HG03196 (cell line): Measurements from ENCODE around the gene DNAJC3.
"Not testable (repeated sequence)": the region's sequence is repeated elsewhere in the genome, so short reads cannot be mapped to it uniquely, and the experiment has no call there.

ENCODE experiments used
- ATAC-seq: cut with Tn5 transposase; IDR thresholded peaks from one replicate; pipeline ENCODE4 v1.9.1; 2021; ENCODE audit not compliant: unreplicated experiment

DNAJC3 gene

DNA sequence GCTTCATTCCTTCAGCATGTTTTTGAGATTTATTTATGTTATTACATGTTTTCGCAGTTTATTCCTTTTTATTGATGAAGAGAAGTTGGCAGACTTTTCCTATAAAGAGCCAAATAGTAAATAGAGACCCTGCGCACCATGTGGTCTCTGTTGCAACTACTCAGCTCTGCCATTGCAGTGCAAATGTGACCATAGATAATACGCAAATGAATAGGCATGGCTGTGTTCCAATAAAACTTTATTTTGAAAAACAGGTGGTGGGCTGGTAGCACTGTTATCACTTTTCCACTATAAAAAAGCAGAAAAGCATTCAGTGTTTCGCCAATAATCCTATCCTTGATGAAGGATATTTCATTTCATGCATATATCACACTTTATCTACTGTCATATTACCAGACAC lies 95.0 kb downstream of the DNAJC3 start:
- no peak for ATAC-seq

DNA sequence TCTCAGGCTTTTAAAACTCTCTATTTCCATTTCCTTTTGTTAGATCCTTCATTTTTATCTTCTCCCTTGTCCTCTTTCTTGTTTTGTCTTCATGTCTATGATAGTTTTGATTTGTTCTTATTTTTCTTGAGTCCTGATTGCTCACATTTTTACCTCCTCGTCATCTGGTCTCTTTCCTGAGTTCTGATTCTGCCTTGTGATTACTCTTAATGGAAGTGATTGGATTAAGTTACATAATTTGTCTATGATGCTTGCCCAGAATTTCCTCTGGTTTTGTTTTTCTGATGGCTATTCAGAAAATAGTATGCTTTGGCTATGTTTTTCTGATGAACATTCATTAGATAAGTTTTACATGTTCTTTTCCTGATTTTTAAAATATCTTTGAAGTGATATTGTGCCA lies 102.6 kb downstream of the DNAJC3 start:
- ATAC-seq = no peak

DNA sequence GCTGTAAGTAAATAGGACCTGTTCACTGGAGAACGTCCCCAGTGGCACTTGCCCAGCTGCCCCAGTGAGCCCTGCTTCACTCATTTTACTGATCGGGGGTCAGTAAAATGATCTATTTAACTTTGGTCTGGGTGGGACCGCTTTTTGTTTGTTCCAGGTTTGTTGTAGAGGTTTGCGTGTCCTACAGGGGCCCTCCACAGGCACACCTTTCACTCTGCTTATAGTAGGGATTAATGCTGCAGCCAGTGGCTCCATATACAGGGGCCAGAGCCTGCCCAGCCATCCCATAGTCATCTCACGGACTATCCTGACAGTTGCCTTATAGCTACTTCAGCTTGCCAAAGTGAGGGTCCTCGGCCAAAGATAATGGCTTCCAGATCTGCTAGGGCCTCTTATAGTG lies 104.1 kb downstream of the DNAJC3 start:
- no peak for ATAC-seq

DNA sequence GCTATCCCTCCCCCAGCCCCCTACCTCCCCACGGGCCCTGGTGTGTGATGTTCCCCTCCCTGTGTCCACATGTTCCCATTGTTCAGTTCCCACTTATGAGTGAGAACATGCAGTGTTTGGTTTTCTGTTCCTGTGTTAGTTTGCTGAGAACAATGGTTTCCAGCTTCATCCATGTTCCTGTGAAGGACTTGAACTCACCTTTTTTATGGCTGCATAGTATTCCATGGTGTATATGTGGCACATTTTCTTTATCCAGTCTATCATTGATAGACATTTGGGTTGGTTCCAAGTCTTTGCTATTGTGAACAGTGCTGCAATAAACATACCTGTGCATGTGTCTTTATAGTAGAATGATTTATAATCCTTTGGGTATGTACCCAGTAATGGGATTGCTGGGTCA lies 105.0 kb downstream of the DNAJC3 start:
- ATAC-seq = not testable (repeated sequence)

DNA sequence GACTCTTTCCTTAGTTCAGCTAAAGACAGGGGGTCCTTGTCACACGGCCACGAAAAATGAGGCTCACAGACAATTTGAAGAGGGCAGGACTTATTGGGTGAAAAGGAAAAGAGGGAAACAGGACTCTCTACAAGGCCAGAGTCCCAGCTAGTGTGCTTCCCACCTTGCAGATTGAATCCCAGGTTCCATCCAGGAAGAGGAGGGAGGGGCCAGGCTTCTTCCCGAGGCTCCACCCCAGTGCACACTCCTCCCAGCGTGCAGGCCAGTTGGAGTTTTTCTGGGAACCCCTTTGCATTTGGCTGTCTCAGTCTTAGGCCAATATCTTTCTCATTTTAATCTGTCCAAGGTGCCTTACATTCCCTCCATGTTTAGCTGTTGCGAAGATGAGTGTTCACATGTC lies 106.8 kb downstream of the DNAJC3 start:
- ATAC-seq = no peak

DNA sequence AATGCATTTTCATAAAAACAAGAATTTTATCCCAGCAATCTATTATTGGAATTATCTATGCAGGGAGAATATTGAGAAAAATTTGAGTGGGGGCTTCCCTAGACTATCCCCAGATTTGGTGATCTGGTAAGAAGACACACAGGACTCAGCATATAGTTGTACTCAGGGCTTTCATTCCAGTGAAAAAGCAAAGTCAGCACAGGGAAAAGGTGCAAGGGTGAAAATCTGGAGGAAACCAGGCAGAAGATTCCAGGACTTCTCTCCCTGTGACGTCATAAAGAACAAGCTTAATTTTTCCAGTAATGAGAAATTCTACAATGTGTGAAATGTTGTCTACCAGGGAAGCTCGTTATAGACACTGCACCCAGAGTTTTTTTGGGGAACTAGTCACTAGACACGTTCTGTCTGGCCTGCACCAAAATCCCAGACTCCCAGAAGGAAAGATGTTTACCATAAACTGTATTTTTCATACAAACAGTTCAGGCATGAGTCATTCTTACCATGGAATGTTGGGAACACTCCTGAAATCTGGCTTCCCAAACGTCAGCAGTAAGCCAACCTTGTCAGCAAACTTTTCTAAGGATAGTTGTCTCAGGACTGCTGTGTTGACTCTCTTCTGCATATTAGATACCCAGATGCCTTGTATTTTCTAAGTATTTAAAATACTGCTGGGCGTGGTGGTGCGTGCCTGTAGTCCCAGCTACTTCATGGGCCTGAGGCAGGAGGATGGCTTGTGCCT lies 107.4 kb downstream of the DNAJC3 start:
- ATAC-seq = no peak

DNA sequence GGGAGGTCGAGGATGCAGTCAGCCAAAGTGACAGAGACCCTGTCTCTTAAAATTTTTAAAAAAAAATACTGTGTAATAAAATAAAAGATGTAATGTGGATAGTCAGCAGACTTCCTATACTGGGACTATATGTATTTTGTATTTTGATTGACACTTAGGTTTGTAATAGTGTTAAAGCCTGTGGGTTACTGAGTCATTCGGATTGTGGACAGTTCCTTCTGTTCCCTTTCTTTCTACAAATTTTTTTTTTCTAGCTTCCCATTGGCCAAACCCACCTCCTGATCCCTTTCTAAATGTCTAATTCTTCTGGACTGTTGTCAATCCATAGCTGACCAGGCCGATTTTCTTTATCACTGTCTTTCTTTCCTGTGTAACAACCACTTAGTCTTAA lies 108.0 kb downstream of the DNAJC3 start:
- no peak for ATAC-seq

DNA sequence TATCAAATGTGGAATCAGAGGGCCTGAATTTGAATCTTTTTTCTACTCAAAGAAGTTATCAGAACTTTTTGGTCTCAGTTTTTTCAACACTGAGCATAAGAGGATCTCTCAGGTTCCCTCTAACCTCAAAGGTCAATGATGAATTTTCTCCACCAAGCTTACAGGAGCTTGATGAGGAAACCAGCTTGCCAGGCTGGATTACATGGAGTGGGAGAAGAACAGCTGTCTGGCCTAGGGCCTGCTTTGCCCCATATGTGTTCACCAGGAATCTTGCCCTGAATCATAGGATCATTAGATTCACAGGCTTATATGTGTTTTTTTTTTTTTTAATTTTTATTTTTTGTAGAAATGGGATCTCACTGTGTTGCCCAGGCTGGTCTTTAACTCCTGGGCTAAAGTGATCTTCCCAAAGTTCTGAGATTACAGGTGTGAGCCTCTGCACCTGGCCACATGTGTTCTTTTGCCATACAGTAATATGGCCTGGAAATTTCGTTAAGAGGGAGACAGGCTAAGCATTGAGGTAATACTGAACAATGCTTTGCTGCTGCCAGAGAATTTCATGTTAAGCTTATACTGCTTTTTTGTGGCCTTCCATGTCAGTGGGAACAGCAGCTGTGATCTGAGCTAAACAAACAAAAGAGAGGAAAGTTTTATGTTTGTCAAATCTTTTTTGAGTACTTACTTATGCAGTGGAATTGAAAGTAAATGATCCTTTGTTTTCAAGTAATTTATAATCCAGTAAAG lies 110.6 kb downstream of the DNAJC3 start:
- ATAC-seq = no peak

DNA sequence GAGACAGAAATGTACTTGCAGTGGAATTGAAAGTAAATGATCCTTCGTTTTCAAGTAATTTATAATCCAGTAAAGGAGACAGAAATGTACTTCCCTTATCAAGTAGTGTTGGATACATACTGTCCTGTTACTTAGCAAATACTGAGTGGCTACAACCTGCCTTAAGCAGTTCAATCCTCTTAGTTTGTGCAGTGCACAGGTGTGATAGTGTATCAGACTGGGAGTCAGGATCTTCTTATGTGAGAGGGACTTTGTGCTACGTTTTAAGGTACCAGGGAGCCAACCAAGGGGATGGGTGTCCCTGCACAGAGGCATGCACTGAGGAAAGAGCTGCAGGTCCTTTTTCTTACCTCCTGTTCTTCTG lies 111.1 kb downstream of the DNAJC3 start:
- no peak for ATAC-seq

DNA sequence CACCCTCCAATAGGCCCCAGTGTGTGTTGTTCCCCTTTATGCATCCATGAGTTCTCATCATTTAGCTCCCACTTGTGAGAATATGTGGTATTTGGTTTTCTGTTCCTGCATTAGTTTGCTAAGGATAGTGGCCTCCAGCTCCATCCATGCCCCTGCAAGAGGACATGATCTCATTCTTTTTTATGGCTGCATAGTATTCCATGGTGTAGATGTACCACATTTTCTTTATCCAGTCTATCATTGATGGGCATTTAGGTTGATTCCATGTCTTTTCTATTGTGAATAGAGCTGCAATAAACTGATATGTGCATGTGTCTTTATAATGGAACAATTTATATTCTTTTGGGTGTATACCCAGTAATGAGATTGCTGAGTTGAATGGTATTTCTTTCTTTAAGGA lies 112.4 kb downstream of the DNAJC3 start:
- ATAC-seq = not testable (repeated sequence)

DNA sequence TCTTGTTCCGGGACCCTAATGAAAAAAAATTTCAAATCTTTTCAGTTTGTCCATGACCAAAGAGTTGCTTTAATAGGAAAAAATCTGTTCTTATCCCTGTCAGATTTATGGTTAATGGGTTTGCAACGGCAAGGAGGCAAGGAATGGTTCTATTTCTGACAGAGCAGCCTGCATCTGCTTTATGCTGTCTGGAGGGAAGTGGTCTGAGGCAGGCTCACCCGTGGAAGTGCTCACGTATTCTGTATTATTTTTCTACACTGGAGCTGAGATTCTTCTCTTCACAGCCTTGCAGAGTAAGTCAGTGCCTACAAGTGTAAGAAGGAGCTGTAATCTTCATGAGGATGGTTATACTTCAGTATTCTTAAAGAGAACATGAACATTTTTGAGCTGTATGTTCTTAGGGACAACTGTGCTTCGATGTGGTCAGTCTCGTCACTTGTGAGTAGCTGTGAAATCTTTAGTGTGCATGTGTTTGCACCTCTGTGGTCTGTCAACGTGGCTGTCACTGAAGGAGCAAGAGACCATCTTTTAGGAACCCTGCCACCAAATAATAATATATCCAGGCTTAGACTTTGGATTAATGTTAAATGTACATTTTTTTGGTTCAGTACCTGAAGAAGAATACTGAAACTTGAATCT lies 114.3 kb downstream of the DNAJC3 start:
- no peak for ATAC-seq

DNA sequence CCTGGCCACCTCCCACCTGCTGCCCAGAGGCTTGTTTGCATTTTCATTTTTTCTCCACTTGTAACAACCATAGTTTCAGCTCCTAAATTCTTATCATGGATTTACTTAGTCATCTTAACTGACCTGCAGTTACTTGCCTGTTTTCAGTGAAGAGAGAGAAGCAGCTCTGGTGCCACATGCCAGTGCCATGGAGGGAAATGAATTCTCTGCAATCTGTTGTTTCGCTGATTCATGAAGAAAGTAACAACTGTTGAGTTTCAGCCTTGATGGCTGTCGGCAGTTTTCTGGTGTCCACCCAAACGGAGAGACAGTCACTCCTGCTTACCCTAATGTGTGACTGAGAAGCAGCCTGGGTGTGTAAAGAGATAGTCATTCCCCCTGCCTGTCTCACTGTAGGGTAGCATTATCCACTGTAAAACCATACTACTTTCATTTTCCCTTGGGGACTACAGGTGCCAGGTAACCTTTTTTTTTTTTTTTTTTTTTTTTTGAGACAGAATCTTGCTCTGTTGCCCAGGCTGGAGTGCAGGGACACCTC lies 116.1 kb downstream of the DNAJC3 start:
- no peak for ATAC-seq

DNA sequence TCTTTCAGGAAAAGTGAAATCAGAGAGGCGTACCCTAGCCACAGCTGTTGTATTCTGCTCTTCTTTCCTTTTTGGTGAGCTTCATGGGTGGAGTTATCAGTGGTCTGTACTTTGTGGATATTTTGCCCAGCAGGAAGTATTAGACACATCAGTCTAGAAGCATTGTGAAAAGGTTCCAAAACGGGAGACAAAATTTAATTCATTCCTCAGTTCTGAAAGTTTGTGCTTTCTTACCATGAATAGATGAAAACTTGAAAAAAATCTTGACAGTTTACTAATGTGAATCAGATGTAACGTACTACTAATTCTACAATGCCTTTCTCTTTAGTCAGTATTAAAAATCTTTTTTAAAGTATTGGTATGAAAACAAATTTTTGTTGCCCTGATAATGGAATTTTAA lies 116.8 kb downstream of the DNAJC3 start:
- ATAC-seq = no peak

DNA sequence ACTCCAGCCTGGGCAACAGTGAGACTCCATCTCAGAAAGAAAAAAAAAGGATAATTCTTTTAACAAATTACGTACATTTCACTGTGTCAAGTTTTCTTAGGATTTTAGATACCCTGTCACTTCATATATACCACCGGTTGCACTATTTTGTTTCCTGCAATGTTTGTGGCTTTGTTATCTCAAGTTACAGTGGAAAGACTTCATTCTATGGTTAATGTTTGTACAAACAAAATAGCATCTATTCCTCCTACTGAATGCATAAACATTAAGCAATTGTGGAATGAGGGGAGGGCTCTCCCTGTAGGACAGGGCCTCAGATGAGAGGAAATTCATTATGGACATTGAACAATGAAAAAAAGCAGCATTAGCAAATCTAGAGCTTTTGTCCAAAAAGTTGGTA lies 120.1 kb downstream of the DNAJC3 start:
- no peak for ATAC-seq

DNA sequence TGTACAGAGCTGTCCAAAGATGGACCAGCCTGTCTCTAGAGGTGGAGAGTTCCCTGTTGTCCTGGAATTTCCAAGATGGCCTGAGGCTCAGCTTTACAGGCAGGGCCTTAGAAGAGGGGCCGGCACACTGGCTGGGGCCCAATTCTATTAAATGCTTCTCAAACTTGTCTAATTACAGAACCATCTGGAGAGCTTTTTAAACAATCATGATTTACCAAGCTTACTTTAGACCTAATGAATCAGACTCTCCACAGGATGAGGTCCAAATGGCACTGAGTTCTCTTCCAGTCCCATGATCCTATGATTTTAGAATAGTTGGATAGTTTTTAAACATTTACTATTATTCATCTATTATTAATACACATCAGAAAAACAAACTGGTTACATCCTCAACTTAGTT lies 123.5 kb downstream of the DNAJC3 start:
- no peak for ATAC-seq

DNA sequence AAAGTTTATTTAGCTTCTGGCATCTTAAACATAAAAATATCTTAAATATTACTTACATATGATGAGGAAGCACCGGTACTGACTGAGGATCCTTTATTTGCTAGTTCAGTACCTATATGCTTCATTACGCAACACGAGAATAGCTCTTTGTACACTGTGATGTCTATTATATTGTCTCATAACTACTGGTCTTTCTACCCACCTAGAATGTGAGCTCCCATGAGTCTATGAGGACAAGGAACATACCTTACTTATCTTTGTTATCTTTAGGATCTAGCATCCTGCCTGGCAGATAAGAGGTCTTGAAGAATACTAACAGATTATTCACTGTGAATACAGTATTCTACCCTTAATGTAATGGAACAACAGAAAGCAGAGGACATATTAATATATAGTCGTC lies 124.9 kb downstream of the DNAJC3 start:
- ATAC-seq = no peak

DNA sequence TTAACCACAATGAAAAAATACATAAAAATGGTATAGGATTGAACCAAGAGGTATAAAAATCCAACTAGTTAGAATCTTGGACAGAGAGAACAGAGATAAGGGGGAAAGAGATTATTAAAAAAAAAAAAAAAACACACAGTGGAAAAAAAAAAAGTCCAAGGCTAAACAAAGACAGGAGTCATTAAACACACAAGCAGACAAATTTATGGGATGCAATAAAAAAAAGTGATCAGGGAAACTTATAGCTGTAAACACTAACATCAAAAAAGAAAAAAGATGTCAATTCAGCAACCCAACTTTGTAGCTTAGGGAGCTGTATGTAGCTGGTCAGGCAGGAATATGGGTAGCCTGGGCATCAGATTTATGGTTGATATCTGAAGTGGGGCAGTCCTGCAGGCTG lies 129.0 kb downstream of the DNAJC3 start:
- no peak for ATAC-seq

DNA sequence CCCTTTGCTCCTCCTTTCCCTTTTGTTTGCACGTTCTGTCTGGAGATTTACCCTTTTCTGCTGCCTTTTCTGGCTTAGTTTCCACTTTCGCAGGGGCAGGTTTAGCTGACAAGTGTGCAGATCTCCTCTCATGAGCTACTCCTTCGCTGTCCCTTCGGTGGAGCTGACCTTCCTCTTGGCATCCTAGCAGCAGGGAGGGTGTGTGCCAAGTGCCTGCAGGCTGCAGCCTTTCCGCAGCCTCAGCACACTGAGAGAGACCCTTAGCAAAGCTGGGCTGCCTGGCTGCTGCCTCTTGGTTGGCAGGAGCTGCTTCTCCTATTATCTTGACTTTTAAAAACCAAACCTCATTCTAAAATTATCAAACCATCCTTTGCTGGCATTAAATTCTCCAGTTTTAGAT lies 132.5 kb downstream of the DNAJC3 start:
- ATAC-seq = no peak

DNA sequence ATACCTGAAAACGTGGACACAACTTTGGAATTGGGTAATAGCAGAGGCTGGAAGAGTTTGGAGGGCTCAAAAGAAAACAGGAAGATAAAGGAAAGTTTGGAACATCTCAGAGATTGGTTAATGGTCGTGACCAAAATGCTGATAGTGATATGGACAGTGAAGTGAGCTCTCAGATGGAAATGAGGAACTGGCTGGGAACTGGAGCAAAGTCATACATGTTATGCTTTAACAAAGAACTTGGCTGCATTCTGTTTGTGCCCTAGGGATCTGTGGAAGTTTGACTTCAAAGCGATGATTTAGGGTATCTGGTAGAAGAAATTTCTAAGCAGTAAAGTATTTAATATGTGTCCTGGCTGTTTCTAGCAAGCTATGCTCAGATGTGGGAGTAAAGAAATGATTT lies 136.2 kb downstream of the DNAJC3 start:
- no peak for ATAC-seq

DNA sequence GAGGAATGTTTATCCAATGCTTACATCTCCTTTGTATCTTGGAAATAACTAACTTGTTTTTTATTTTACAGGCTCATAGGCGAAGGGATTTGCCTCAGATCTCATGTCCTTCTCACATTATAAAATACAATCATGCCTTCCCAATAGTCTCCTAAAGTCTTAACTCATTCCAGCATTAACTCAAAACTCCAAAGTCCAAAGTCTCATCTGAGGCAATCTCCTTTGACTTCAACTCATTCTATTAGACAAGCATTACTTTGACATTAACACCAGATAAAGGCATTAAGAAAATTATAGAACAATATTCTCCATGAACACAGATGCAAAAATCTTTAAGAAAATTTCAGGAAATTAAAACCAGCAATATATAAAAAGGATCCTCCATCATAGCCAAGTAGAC lies 137.6 kb downstream of the DNAJC3 start:
- ATAC-seq = no peak

DNA sequence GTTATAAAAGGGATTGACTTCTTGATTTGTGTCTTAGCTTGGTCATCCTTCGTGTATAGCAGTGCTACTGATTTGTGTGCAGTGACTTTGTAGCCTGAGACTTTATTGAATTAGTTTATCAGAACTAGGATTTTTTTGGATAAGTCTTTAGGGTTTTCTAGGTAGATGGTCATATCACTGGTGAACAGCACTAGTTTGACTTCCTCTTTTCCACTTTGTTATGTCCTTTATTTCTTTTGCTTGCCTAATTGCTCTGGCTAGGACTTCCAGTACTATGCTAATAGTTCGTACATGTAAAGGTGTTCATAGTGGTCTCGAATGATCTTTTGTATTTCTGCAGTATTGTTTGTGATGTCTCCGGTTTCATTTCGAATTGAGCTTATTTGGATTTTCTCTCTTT lies 145.4 kb downstream of the DNAJC3 start:
- ATAC-seq = no peak

DNA sequence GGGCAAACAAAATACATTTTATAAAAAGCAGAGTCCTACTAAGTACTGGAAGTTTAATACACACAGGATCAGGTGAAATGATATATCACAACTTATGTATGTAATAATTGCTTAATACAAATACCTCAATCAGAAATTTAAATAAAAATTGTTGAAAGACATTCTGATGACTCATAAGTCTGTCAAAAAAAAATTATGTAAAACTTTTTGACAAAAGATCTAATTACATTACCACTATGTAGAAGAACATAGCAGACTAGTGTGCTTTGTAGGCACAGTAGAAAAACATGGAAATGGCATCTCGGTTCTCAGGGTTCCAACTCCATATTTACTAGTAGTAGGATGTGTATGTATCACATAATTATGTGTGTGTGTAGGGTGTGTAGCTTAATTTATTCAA lies 156.2 kb downstream of the DNAJC3 start:
- ATAC-seq = no peak
